Measurements from ENCODE around the gene TMEM176B. TPM values are rescaled to one million over a fixed set of nuclear protein-coding genes. Genes with fewer than 3 reads are reported as not detected.

TMEM176B gene
- total and polyA plus RNA-seq, 2 of the 13 experiments (the other 11 are each of a cell fraction or from before 2014, with no cell fraction given), result not detected

DNA sequence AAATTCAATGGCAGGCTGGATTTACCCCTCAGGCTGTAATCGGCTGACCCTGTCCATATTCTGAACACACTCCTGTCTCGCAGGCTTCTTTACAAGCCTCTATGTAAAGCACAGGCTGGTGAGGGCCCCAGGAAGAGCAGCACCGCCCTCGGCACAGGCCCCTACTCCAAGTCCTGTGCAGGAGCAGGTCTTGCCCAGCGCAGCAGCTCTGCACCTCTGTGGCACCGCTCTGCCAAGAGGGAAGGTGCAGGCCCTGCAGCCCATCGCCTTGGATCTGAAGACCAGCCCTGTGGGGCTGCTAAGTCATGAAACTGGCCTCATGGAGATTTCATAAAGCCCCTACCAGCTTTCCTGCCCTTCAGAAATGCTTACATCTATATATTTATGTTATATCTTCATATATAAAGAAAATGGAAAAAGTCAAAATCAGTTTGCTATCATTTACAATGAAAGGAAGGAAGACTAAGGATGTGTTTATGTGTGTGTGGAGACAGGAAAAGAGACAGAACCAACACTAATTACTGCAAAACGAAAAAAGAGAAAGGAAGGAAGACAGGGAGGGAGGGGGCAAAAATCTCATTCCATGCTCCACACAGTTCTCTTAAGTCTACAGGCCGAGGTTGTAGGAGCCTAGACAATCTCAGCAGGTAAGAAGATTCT, 9.6 kb downstream of the TMEM176B start:
- no peaks in the 10 kb centered on the region for H4K20me1 ChIP-seq (ENCODE audit: insufficient read depth, low read length)
- no peak overlapping the region for H3K4me3 ChIP-seq (replicated peaks in 1 of 3; ENCODE audit: insufficient read depth in 1 of 3, low read depth in 2 of 3, low read length in 3 of 3)
- POLR2A ChIA-PET, result no interaction called here
- no peaks in the 10 kb centered on the region for H3K9me3 ChIP-seq (ENCODE audit: low read length)
- H3K27ac ChIP-seq (ENCODE audit: extremely low read length, insufficient read depth, low read length), result no peak overlapping the region
- in situ Hi-C loops (cut with HindIII; ENCODE audit: extremely low pct_ligation_motif_present, low pct_unique_long_range_greater_than_20kb), result no loop called here
- H3K4me1 ChIP-seq (ENCODE audit: insufficient read depth, low read length), result no peaks in the 10 kb centered on the region
- no peaks in the 10 kb centered on the region for H3K36me3 ChIP-seq (replicated peaks in 1 of 2; ENCODE audit: control insufficient read depth in 1 of 2, insufficient read depth in 2 of 2, low read length in 2 of 2)
- no peak for FAIRE-seq
- CTCF ChIA-PET (ENCODE audit: low intra/inter-chr PET ratio, low total read pairs), result no interaction called here
- ATAC-seq, result no peak
- H3K9ac ChIP-seq (ENCODE audit: insufficient read depth, low read depth, low read length), result no peak overlapping the region
- TF ChIP-seq RBM22 (optimal IDR thresholded peaks at IDR 0.05; ENCODE audit: low read length), result no peak
- TF ChIP-seq ZNF589 (CRISPR knock-in tag; conservative IDR thresholded peaks at IDR 0.05), result no peak
- TF ChIP-seq ARHGAP35 (CRISPR knock-in tag; IDR thresholded peaks at IDR 0.05; ENCODE audit: borderline replicate concordance), result no peak
- TF ChIP-seq SAFB2 (CRISPR knock-in tag; IDR thresholded peaks at IDR 0.05; ENCODE audit: borderline replicate concordance, low read depth), result no peak
- no peak for DNase-seq (ENCODE audit: low spot score)
- BruUV-seq (replicated peaks), result no TSS peak
- H2AFZ ChIP-seq (ENCODE audit: low read length), result no peak overlapping the region
- peaks cover 3 to 41% of the 10 kb centered on the region in 2 experiments; a peak in 3 of 5 replicates for H3K27me3 ChIP-seq (ENCODE audit: control insufficient read depth in 1 of 2, insufficient read depth in 2 of 2, low read length in 2 of 2)
- H3K79me2 ChIP-seq (ENCODE audit: insufficient read depth, low read length), result no peaks in the 10 kb centered on the region
- intact Hi-C loops (cut with micrococcal nuclease; ENCODE audit: unreplicated experiment), result no loop called here
- no peak overlapping the region for H3K4me2 ChIP-seq (ENCODE audit: low read depth, low read length)
- 40% methylated on average over 7 of the region's 9 CpGs for WGBS (ENCODE audit: low lambda C conversion rate)

DNA sequence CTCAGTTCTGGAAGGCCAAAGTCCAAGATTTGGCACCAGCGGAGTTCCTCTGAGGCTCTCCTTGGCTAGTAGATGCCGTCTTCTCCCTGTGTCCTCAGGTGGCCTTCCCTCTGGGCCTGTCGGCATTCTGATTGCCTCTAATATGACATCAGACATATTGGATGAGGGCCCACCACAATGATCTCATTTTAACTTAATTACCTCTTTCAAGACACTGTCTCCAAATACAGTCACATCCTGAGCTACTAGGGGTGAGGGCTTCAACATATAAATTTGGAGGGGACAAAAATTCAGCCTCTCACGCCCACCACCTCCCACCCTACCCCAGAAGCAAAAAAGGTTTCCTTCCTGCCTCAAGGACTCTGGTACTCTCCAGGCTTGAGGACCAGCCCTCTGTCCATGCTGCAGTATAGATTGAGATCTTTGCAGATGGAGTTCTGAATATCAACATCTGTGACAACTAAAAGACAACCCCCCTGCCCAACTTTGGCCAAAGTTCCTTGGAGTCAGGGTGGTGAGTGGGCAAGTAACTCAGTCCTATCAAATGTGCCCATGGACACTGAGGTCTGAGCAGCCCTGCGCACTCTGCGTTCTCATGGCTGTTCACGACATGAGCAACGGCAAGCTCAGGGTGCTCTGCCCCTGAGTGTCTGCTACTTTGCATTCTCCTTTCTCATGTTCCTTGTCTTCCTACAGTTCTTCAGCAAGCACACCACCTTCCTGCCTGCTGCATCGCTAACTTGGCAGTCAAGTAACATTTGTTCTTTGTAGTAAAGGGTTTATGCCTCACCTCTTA, 11.5 kb downstream of the TMEM176B start:
- H3K9ac ChIP-seq (ENCODE audit: insufficient read depth, low read depth, low read length), result no peak overlapping the region
- H3K9me3 ChIP-seq (ENCODE audit: low read length), result no peaks in the 10 kb centered on the region
- intact Hi-C loops (cut with micrococcal nuclease; ENCODE audit: unreplicated experiment) (no loop called here), in situ Hi-C loops (cut with HindIII; ENCODE audit: extremely low pct_ligation_motif_present, low pct_unique_long_range_greater_than_20kb) (no loop called here)
- ChIA-PET CTCF (ENCODE audit: low intra/inter-chr PET ratio, low total read pairs) (no interaction called here), POLR2A (no interaction called here)
- H3K36me3 ChIP-seq (replicated peaks in 1 of 2; ENCODE audit: control insufficient read depth in 1 of 2, insufficient read depth in 2 of 2, low read length in 2 of 2), result no peaks in the 10 kb centered on the region
- ATAC-seq (no peak), FAIRE-seq (no peak), DNase-seq (ENCODE audit: low spot score) (no peak)
- no peaks in the 10 kb centered on the region for H3K79me2 ChIP-seq (ENCODE audit: insufficient read depth, low read length)
- no peak overlapping the region for H3K4me2 ChIP-seq (ENCODE audit: low read depth, low read length)
- WGBS (ENCODE audit: low lambda C conversion rate), result 32% methylated on average over 7 of the region's 9 CpGs
- BruUV-seq (replicated peaks), result no TSS peak
- no peak overlapping the region for H3K27ac ChIP-seq (ENCODE audit: extremely low read length, insufficient read depth, low read length)
- peaks cover 17% of the 10 kb centered on the region for H3K4me1 ChIP-seq (ENCODE audit: insufficient read depth, low read length)
- peaks cover 0 to 42% of the 10 kb centered on the region in 2 experiments; a peak in 3 of 5 replicates for H3K27me3 ChIP-seq (ENCODE audit: control insufficient read depth in 1 of 2, insufficient read depth in 2 of 2, low read length in 2 of 2)
- H4K20me1 ChIP-seq (ENCODE audit: insufficient read depth, low read length), result no peaks in the 10 kb centered on the region
- no peak overlapping the region for H2AFZ ChIP-seq (ENCODE audit: low read length)
- H3K4me3 ChIP-seq (replicated peaks in 1 of 3; ENCODE audit: insufficient read depth in 1 of 3, low read depth in 2 of 3, low read length in 3 of 3), result no peak overlapping the region
- TF ChIP-seq ZMAT3 (CRISPR knock-in tag; conservative IDR thresholded peaks at IDR 0.05) (no peak), PCBP2 (optimal IDR thresholded peaks at IDR 0.05; ENCODE audit: low read depth, low read length, poor library complexity, severe bottlenecking) (no peak), U2AF1 (optimal IDR thresholded peaks at IDR 0.05; ENCODE audit: low read depth, low read length) (no peak), ZBTB7B (CRISPR knock-in tag; IDR thresholded peaks at IDR 0.05) (no peak), GLI4 (CRISPR knock-in tag; IDR thresholded peaks at IDR 0.05; ENCODE audit: borderline replicate concordance) (no peak), HOMEZ (CRISPR knock-in tag; IDR thresholded peaks at IDR 0.05; ENCODE audit: low read depth) (no peak), ATF2 (CRISPR knock-in tag; IDR thresholded peaks at IDR 0.05) (no peak), NKX3-1 (CRISPR knock-in tag; IDR thresholded peaks at IDR 0.05) (no peak), REPIN1 (CRISPR knock-in tag; IDR thresholded peaks at IDR 0.05; ENCODE audit: borderline replicate concordance, low read depth) (no peak), TCF12 (IDR thresholded peaks at IDR 0.05) (no peak), TCF12 (CRISPR knock-in tag; IDR thresholded peaks at IDR 0.05) (no peak)
